Left ventricle myocardium superior (tissue), 1 donor: Measurements from ENCODE around the gene PDZRN3. TPM values are rescaled to one million over a fixed set of nuclear protein-coding genes. Genes with fewer than 3 reads are reported as not detected.

Source experiments
- ATAC-seq: fragments of 200-7000 bp; cut with Tn5 transposase; one replicate; pipeline ENCODE4 v1.9.1; 2020; ENCODE audit warnings: mild to moderate bottlenecking, moderate library complexity
- DNase-seq: peaks from one replicate; pipeline ENCODE4 v3.0.0-alpha.2; 2020
- intact Hi-C: fragments of 100-400 bp; cut with micrococcal nuclease; formaldehyde crosslinking; loops from one replicate; pipeline ENCODE4 v1.11.0; 2022
- total RNA-seq: library from RNA; stranded (reverse); fragmentation: NEBNext Ultra II Directional; extraction: Animal tissue kit (Norgen Biotek cat#: 25700); gene quantifications from one replicate; pipeline ENCODE4 v1.2.1, GENCODE V29; 2021
- donor health status: DM: no; HTN: yes; CAD: no; lungs with severe emphysema.

The PDZRN3 gene
- total RNA-seq, 1 donor from 2014 or later, result 147 TPM

DNA sequence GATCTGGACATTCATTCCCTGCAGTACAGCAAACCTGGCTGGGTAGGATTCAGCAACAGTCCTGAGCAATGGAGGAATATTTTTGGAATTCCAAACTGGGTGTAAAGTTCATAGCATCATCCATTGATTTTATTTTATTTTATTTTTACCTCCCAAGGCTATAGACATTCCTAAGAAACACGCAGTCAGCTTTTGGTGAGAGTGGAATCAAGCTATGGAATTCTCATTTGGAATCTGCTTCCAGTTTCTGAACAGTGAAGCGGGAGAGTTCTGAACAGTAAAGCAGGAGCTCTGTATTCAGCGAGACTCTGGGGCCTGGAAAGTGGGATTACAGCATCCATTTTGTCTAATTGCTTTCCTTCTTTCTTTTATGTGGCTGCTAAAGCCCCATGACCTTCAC lies 1.4 kb upstream of the PDZRN3 start:
- intact Hi-C loops, result no loop called here
- no peak for ATAC-seq
- no peak for DNase-seq

DNA sequence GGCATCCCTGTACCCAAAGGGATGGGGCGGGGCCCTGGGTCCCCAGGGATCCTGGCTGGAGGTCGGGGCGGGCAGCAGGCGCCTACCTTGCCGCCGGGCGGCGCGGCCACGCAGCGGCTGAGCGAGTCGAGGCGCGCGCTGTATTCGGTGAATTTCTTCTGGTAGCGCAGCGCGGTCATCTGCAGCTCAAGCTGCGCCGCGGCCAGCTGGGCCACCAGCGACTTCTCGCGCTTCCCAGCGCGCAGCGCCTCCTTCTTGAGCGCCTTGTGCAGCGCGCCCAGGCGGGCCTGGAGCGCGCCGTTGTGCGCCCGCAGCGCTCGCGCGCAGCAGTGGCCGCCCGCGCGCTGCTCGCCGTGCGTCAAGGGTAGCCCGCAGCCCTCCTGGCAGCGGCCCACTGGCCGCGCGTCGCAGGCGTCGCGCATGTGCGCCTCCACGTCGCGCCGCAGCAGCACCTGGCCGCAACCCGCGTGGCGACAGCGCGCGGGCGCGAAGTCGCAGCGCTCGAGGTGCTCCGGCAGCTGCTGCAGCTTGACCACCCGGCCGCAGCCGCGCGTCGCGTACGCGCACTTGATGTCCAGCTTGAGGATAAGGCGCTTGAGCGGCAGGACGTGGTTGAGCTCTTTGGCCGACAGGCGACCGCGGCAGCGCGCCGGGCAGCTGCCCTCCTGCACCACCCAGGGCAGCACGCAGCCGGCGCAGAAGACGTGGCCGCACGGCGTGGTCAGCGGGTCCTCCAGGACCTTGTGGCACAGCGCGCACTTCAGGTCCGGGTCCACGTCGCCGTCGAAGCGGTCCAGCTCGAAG lies 522 bp downstream of the PDZRN3 start:
- intact Hi-C loops, result loop anchor here (2.0 kb wide), 1 partner anchor 115 kb away; no protein-coding TSS in a partner anchor
- ATAC-seq, result peak; percentile 33

DNA sequence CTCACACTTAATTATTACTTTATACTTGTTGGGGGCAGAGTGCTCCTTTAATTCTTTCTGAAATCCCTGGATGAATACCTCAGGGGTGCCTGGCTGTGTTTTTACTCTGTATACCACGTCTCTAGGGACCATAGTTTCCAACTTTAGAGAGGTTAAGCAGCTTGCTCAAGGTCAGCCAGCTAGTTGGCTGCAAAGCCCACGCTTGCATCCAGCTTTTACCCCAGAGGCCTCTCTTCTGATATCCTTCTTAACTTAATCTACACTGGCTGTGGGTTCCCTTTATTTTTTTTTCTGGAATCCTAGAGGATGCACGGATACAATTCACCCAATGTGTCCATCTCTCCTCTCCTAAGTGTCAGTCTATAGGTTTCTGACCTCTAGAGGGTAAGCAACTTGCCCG lies 1.4 kb downstream of the PDZRN3 start:
- ATAC-seq, result peak; percentile 69
- intact Hi-C loops, result no loop called here
- peak; percentile 75 for DNase-seq

More for the DNA sequence above, 522 bp downstream of the PDZRN3 start:
- peak; percentile 78 for DNase-seq

DNA sequence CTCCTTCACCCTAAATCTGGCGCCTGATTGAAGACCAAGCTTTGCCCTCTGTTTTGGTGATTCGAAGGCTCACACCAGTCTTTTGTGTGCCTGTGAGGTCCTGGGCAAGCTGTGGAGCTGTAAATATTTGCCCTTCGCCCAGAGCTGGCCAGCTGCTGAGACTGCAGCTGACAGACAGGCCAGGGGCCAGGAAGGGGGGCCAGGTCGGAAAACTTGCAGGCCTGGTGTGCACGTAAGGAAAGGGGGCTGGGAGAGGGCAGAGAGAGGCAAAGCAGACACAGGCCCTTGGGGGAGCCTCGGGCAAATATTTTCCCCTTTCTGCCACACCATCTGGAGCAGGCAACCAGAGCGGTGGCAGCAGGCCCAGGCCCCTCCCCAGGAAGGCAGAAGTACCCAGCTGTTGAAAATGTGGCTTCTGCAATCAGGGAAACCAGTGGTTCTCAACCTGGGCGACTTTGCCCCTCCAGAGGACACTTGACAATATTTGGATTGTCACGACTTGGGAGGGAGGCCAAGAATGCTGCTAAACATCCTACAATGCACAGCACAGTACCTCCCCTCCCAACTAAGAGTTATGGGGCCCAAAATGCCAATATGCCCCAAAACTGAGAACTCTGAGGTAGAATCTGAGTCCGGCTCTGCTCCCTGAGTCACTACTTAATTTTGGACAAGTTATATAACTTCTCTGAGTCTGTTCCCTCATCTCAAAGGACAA lies 2.5 kb downstream of the PDZRN3 start:
- intact Hi-C loops, result no loop called here
- ATAC-seq, result peak; percentile 72
- DNase-seq, result peak; percentile 87

DNA sequence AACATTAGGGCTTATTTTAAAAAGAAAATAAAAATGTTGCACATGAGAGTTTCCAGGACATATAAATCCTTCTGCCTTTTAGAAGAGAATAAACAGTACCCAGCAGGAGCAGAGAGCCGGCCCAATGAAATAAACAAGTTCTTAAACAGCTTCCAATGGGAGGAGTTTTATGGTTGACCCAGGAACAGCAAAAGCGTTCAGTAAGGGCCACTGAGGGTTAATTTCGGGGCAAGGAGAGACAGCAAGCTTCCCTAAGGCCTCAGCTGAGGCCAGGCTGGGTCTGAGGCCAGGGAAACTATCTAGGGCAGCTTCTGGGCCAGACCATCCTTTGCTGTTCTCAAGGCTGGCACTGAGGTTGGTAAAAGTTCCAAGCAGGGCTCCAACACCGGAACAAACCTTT lies 3.4 kb downstream of the PDZRN3 start:
- peak; percentile 42 for ATAC-seq
- intact Hi-C loops, result no loop called here
- peak; percentile 49 for DNase-seq

DNA sequence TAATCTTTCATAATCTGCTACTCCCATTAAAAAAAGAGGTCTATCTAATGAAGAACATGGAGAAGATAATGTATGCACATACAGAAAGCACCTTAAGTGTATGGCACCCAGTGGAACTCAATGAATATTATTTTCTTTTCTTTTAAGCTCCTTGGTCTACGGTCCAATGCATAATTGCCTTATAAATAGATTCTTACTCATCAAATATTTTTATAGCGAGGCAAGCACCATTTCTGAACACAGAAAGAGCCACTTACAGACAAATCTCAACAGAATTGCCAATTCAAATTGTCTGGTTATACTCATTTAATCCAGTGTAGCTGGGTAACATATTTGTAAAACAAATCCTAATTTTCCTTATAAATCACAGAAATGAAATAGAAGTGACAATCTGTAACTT lies 6.3 kb downstream of the PDZRN3 start:
- no peak for ATAC-seq
- intact Hi-C loops, result no loop called here
- no peak for DNase-seq

DNA sequence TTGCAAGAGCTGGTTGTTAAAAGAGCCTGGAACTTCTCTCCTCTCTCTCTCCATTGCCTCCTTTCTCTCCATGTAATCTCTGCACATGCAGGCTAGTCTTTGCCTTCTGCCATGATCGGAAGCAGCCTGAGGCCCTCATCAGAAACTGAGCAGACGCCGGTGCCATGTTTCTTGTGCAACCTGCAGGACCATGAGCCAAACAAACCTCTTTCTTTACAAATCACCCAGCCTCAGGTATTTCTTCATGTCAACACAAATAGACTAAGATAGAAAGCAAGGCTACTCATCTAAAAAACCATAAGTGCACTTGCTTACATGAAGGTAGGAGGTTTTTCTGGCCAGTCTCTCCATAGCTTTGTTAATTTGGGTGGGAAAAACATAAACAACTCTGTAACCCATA lies 8.7 kb downstream of the PDZRN3 start:
- intact Hi-C loops, result no loop called here
- DNase-seq (no peak), ATAC-seq (no peak)

DNA sequence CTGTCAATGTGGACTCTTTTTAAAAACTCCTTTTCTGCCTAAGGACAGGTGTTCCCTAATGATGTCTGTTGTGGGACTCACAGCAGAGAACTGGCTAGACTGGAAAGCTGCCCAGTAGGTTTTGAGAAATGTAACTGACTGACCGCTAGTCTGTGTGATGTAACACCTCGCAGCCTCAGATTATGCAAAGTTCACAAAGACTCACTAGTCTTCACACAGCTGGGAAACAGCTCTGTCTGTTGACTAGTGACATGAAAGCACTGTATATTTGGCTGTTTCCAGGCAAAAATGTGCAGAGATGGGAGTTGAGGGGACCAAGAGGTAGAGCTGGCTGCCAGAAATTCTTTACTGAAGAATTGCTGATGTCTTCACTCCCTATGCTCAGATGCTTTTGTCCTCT lies 10.3 kb downstream of the PDZRN3 start:
- DNase-seq (no peak), ATAC-seq (peak; percentile 75)
- intact Hi-C loops, result no loop called here

DNA sequence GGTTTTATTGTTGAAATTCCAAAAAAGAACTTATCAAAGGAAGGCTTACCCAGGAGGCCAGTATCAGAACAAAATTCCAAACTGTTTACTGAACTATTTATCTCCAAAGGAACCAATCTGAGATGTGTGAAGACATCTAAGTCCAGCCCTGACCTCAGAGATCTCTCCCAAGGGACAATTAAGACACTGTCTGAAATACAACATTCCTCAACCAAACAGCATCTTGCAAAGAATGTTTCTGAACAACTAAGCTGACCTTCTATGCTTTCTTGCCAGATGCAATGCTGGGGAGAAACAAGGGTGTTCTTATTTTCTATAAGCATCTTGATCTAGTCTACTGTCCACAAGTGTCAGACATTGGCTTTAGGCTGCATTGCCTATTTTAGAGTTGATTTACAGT lies 13.6 kb downstream of the PDZRN3 start:
- intact Hi-C loops, result no loop called here
- DNase-seq (no peak), ATAC-seq (no peak)

DNA sequence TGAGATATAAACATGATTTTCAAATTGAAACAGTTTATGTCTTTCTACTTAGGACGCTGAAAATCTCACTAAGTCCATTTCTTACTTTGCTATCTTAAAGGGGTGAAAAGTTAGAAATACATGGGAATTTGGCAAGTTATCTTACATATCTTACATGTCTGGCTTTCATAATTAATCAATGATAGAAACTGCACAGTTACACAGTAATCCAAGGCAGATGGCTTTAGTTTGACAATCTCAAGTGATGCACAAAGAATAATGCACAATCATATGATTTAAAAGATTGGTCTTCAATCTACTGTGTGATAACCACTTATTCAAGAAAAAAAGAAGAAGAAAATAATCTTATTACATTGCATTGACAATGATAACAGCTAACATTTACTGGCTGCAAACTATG lies 14.2 kb downstream of the PDZRN3 start:
- ATAC-seq, result no peak
- intact Hi-C loops, result no loop called here
- no peak for DNase-seq

DNA sequence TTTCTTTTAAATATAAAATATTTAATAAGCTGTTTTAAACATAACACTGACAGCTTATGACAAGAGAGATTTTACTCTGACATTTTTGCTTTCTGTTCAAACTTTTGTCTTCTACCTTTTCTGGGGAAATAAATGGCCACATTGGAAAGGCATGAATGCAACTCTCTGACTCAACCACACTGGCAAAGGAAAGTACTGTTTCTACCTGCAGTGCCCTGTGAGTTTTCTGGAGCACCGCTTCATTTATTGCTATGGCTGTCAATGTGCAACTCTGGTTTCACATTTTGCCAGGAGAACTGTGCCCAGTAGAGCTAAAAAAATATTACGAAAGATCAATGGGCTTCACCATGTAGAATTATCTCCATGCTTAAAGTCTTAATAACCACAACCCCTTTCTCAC lies 15.1 kb downstream of the PDZRN3 start:
- intact Hi-C loops, result no loop called here
- ATAC-seq (peak; percentile 27), DNase-seq (no peak)

DNA sequence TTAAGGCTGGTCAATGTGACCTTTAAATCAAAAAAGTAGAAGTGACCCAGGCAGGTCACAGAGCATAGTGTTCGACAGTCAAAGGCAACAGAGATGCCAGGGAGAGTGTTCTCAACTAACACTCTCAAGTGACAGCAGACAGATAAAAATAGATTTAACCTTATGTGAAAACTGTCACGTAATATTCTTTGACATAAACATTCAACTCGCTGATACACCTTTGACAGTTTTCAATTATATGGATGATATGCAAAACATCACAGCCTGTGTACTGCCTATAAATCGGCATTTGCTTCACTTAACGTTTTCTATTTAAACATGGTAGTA lies 15.5 kb downstream of the PDZRN3 start:
- intact Hi-C loops, result no loop called here
- ATAC-seq (peak; percentile 89), DNase-seq (no peak)

DNA sequence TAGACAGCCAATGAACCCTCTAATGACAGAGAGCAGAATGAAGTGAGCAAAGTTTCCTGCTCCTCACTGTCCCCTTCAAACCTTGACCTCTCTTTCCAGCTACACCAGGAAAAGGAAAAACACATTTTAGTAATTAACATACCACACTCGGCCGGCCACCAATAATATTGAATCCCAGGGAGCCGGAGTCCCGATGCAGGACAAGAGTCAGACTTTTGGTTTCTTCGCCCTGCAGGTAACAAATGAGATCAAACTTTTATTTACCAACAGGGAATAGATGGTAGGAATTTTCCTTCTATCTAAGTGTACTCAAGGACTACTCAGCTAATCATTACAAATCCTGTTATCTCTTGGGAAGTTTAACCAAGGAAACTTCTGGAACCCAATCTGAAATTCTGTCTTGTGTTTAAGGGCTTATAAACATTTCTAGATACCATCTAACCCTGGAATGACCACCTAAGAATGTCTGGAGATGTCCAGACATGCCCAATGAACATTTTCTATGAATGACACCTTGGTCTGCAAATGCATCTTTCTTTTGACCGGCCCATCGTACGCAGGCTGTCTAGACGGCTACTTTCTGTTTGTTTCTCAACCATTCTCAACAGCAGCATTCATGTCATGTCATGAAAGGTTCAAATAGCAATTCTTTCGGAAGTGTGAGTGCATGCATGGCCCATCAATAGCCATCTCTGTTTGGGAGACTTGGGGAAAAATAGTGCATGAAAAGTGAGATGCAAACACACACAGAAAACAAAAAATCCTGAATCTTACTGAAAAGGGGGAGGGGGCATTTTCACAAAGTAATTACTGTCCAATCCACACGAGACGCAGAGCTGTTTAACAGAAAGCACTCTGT lies 16.1 kb downstream of the PDZRN3 start:
- DNase-seq (no peak), ATAC-seq (no peak)
- intact Hi-C loops, result no loop called here

DNA sequence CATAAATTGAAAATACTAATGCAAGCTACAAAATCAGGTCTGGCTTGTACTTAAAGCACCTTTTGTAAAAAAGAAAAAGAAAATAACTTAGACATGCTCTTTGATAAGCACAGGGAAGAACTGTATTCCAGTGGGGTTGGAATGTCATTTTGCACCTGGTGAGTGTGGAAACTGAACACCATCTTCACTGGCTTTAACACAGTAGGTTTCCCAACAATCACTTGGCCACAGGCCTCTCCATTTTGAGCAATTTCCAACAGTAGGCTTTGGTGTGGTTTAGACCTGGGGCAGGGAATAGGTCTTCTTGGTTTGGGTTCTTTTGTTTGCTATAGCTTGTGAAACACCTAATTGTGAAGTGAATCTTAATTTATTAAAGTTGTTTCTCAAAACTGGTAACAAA lies 18.9 kb downstream of the PDZRN3 start:
- DNase-seq, result no peak
- intact Hi-C loops, result no loop called here
- ATAC-seq, result no peak

DNA sequence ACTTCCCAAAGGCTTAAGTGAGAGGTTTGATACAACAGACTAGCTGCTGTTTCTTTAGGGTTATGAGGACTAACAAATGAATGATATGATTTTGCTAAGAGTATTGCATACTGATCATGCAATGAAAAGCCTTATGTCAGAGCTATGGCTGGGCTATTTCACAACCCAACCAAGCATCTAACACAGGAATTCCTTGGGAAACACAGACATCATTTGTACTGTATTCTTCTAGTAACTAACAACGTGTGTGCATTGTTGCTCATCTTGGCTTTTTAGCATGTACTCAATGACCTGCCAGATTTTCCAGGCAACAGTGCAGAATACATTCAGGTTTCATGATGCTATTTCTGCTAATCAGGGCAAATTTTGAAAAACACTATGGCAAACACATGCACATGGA lies 19.3 kb downstream of the PDZRN3 start:
- ATAC-seq, result peak; percentile 9
- intact Hi-C loops, result no loop called here

DNA sequence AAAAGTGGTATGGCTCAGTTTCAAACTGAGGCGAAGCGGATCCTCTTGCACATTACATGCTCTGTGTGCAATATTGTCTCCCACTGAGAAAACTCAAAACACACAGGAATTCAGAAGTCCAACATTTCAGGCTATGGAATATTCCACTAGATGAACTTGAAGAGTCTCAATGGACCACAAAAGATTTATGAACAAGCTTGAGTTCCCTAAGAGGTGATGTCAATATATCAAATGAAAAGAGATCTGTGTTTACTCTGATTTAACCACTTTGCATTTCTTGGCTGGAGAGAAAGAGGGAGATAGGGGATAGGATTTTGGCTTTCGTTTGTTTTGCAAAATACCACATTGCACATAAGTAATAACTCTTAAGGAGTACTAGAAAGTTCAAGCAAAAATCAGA lies 20.3 kb downstream of the PDZRN3 start:
- intact Hi-C loops, result no loop called here
- no peak for DNase-seq
- ATAC-seq, result no peak

More for the DNA sequence above, 19.3 kb downstream of the PDZRN3 start:
- no peak for DNase-seq

DNA sequence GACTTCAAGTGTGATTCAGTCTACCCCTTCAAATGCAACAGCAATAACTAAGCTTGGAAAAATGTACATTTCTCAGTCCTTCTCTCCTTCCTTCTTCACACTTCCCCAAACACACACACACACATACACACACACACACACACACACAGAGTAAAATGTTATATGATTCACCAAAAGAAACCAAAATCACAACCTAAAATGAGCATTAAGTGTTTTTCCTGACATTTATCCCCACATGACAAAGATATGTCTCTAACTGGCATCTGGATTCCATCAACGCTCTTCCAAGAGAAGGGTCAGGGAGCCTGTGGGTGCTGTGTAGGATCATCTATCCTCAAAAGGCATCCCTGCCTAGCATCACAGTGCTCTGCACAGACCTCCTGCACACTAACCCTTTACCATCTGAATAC lies 21.0 kb downstream of the PDZRN3 start:
- DNase-seq (no peak), ATAC-seq (peak; percentile 11)
- intact Hi-C loops, result no loop called here

DNA sequence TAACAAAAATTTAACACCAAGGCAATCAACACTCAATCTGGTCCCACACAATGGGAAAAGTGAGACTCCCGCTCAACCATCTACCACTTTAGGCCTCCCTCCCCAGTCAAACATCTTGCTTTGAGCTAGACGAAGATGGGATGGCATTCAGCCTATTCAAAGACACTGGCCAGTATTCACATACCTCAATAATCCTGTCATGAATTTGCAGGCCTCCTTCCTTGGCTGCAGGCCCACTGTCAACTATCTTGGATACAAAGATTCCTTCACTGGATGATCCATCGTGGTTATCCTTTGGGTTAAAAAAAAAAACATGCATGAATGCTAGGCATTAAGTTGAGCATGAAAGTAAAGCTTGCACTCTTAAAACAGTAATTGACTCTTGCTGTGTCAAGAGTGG lies 22.6 kb downstream of the PDZRN3 start:
- intact Hi-C loops, result no loop called here
- ATAC-seq, result peak; percentile 52
- DNase-seq, result peak; percentile 56

DNA sequence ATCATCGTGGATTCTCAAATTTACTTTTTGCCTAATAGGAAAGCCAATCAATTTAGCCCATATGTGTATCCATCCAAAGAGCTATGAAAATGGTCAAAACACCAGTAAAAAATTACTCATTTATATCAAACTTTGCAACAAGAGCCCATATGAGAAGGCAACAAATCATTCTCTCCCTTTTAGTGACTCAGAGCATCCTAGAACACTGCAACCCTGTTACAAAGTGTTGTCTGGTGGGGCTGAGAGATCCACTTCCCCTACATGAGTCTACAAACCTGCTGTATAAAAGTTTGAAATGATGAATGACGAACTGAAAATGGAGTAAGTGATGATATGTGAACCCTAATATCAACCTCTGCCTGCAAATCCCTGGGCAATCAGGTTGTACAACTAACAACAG lies 23.3 kb downstream of the PDZRN3 start:
- ATAC-seq (no peak), DNase-seq (no peak)
- intact Hi-C loops, result no loop called here

DNA sequence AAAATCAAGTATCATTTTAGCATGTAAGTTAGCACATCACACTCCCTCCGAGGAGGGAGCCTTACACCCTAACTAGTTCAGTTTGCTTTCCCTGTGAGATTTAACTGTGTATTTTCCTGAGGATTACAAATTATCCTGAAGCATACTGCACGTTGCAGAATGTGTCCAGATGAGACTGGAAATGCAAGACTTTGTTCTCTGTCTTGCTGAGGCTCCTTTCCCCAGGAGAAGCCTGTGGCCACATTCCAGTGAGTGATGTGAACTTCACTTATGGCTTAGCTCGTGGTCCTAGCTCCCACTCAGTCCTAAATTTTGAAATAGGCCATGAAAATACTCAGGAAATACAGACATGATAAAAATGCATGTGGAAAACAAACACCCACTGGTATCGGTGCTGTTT lies 23.7 kb downstream of the PDZRN3 start:
- intact Hi-C loops, result no loop called here
- DNase-seq (no peak), ATAC-seq (peak; percentile 8)
